Epithelial cell of esophagus (primary cell): Measurements from ENCODE around the gene PTK6.

Experiments
- DNase-seq: peaks from one replicate; pipeline ENCODE4 v3.0.0; 2010; ENCODE audit warnings: low read depth
- H3K4me3 ChIP-seq: 2 replicates; pipeline ENCODE4 v1.5.1; 2011; ENCODE audit warnings: mild to moderate bottlenecking, low read length, control low read depth
- TF ChIP-seq, protein P1 (sequence below): IDR thresholded peaks from 2 replicates; pipeline ENCODE4 v1.5.1; 2011; ENCODE audit warnings: low read depth, mild to moderate bottlenecking, low read length, control low read depth, inconsistent platforms; ENCODE audit not compliant: insufficient read depth; ENCODE audit errors: missing control alignments

Gene PTK6

DNA sequence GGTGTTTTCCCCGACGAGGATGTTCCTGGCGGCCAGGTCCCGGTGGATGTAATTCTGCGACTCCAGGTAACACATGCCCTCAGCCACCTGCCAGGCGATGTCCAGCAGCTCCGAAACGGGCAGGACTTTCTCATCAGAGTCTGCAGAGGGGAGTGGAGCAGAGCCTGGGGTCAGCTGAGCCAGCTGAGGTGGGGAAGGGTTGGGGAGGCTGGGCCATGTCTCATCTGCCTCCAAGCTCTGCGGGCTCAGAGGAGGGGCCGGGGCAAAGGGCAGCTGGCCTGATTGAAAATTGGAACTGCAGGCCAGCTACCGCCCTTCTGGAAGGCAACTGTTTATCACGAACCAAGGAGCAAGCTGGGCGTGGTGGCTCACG, 6.4 kb downstream of the PTK6 start:
- TF ChIP-seq, protein P1, sequence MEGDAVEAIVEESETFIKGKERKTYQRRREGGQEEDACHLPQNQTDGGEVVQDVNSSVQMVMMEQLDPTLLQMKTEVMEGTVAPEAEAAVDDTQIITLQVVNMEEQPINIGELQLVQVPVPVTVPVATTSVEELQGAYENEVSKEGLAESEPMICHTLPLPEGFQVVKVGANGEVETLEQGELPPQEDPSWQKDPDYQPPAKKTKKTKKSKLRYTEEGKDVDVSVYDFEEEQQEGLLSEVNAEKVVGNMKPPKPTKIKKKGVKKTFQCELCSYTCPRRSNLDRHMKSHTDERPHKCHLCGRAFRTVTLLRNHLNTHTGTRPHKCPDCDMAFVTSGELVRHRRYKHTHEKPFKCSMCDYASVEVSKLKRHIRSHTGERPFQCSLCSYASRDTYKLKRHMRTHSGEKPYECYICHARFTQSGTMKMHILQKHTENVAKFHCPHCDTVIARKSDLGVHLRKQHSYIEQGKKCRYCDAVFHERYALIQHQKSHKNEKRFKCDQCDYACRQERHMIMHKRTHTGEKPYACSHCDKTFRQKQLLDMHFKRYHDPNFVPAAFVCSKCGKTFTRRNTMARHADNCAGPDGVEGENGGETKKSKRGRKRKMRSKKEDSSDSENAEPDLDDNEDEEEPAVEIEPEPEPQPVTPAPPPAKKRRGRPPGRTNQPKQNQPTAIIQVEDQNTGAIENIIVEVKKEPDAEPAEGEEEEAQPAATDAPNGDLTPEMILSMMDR = no peak
- no peak overlapping the region for H3K4me3 ChIP-seq
- DNase-seq = no peak

DNA sequence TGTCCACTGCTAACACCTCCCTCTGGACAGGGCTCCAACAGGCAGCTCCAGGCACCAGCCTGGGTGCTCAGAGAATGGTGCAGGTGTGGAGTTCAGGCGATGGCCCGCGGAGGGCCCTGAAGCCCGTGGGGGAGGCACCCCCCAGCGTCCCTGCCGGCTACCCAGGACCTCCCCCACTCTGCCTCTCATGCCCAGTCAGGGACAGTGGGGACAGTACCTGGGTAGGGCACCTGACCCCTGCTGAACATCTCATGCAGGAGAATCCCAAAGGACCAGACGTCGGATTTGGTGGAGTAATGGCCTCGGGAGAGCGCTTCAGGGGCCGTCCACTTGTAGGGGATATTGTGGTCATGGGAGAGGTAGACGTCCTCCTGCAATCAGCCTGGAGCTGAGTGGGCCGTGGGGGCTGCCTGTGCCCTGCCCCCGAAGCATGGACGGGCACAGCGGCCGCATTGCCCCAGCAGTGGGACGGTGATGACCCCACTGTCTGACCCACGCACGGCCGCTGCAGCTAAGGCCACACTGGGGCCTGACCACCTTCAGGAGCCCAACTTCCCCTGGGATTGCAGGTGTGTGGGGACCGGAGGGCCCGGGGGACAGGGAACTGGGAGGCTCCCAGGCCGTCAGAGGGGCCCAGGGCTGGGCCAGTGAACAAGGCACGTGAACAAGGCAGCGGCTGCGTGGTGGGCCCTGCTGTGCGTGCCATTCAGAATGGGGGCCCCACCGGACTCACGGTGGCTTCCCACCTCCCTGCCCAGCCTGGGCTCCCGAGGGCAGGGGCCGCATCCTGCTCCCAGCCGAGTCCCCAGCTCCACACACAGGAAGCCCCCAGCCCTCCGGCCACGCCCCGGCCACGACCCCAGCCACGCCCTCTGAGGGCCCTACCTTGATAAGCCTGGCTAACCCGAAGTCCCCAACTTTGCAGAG, 7.1 kb downstream of the PTK6 start:
- no peak for DNase-seq
- TF ChIP-seq, protein P1 = no peak
- H3K4me3 ChIP-seq = no peak overlapping the region

DNA sequence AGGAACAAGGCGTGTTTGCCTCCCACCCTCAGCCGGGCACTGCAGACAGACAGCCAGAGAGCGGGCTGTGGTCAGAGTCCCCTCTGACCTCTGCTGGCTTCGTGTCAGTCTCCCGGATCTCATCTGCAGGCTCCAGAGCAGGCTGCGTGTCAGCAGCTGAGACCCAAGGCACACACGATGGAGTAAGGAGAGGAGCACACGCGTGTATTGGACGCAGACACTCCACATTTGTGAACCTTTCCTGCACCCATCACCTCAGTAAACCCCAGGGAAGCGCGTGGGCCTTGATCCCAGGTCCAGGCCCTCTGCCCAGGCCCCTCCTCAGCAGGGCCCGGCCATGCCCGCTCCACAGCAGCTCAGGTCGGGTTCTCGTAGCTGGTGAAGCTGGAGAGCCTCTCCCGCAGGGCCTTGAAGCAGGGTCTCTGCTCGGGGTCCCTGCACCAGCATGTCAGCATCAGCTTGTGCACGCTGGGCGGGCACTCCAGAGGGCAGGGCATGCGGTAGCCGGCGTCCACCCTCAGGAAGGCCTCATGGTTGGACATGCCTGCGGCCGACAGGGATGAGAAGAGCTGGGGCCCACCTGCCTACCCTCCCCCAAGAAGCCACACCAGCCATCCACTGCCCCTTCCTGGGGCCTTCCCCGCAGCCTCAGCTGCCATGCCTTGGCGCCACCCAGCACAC, 7.9 kb downstream of the PTK6 start:
- no peak for DNase-seq
- TF ChIP-seq, protein P1 = no peak
- H3K4me3 ChIP-seq = no peak overlapping the region

DNA sequence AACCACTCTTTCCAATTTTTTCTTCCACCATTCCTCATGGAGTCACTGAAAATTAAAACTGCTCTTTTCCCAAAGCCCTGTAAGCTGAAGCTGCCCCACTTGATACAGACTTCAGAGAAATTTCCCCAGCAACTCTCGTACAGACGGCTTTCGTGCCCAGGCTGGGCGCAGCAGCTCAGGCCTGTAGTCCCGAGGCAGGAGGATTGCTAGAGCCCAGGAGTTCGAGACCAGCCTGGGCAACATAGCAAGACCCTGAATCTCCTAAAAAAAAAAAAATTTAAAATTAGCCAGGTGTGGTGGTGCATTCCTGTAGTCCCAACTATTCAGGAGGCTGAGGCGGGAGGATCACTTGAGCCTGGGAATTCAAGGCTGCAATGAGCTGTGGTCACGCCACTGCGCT, 10.0 kb downstream of the PTK6 start:
- TF ChIP-seq, protein P1 = no peak
- no peak for DNase-seq
- no peak overlapping the region for H3K4me3 ChIP-seq

DNA sequence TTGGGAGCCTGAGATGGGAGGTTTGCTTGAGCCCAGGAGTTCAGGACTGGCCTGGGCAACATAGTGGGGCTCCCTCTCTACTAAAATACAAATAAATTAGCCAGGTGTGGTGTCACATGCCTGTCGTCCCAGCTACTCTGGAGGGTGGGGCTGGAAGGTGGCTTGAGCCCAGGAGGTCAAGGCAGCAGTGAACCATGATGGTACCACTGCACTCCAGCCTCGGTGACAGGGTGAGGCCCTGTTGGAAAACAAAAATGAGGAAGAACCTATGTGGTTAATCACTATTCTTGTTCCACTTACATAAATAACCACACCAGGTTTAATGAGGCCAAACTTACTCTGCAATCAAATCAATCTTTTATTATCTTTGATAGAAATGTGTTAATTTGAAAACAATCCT, 11.2 kb downstream of the PTK6 start:
- TF ChIP-seq, protein P1 = no peak
- H3K4me3 ChIP-seq = no peak overlapping the region
- DNase-seq = no peak

DNA sequence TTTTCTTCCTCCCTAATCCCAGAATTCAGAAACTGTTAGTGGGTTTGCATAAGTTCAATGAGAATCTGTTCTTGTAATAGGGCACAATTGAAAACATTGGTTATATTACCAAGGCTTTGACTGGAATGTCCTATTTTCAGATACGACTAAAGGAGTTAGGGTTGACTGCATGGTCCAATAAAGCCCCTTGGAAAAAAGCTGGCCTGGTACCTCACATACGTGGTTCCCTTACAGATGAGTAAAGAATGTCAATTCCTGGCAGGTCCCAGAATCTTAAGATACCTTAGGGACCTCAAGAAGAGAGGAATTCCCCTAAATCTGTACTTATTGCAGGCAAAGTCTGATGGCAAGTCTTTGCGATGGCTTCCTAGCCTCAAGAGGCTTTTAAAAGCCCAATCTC, 12.0 kb downstream of the PTK6 start:
- H3K4me3 ChIP-seq = no peak overlapping the region
- DNase-seq = no peak
- TF ChIP-seq, protein P1 = no peak
